HG03469 (cell line): ENCODE data around the gene GOLGB1.
"Not testable (repeated sequence)": the region's sequence is repeated elsewhere in the genome, so short reads cannot be mapped to it uniquely, and the experiment has no call there.

Experiments
- ATAC-seq: cut with Tn5 transposase; IDR thresholded peaks from one replicate; pipeline ENCODE4 v1.9.1; 2021; ENCODE audit warnings: mild to moderate bottlenecking, moderate library complexity, moderate number of reproducible peaks; ENCODE audit not compliant: unreplicated experiment

GOLGB1 gene

GRCh38 chr3:121748680-121749275, 763 bp downstream of the GOLGB1 start:
- no peak for ATAC-seq

GRCh38 chr3:121747976-121748375, 1.6 kb downstream of the GOLGB1 start:
- ATAC-seq = no peak

- ATAC-seq = not testable (repeated sequence)
Observed at GRCh38 chr3:121743106-121743505, 6.4 kb downstream of the GOLGB1 start.

- no peak for ATAC-seq
Observed at GRCh38 chr3:121740896-121741295, 8.6 kb downstream of the GOLGB1 start.

GRCh38 chr3:121739902-121740301, 9.6 kb downstream of the GOLGB1 start:
- ATAC-seq = no peak

GRCh38 chr3:121737644-121738043, 11.9 kb downstream of the GOLGB1 start:
- ATAC-seq = no peak

- no peak for ATAC-seq
Observed at GRCh38 chr3:121736112-121736511, 13.4 kb downstream of the GOLGB1 start.

GRCh38 chr3:121735047-121735696, 14.4 kb downstream of the GOLGB1 start:
- peak; percentile 98 for ATAC-seq

- no peak for ATAC-seq
Observed at GRCh38 chr3:121730940-121731687, 18.4 kb downstream of the GOLGB1 start.

- ATAC-seq = peak; percentile 91
Observed at GRCh38 chr3:121724130-121724529, 25.4 kb downstream of the GOLGB1 start.

- no peak for ATAC-seq
Observed at GRCh38 chr3:121723485-121723884, 26.1 kb downstream of the GOLGB1 start.

- ATAC-seq = no peak
Observed at GRCh38 chr3:121722411-121722810, 27.1 kb downstream of the GOLGB1 start.

- ATAC-seq = no peak
Observed at GRCh38 chr3:121720163-121720562, 29.4 kb downstream of the GOLGB1 start.

GRCh38 chr3:121719423-121719822, 30.1 kb downstream of the GOLGB1 start:
- no peak for ATAC-seq

GRCh38 chr3:121718205-121718846, 31.2 kb downstream of the GOLGB1 start:
- no peak for ATAC-seq

- no peak for ATAC-seq
Observed at GRCh38 chr3:121710347-121710746, 39.2 kb downstream of the GOLGB1 start.

- no peak for ATAC-seq
Observed at GRCh38 chr3:121707531-121708273, 41.8 kb downstream of the GOLGB1 start.

GRCh38 chr3:121705541-121705940, 44.0 kb downstream of the GOLGB1 start:
- no peak for ATAC-seq

GRCh38 chr3:121703973-121704372, 45.6 kb downstream of the GOLGB1 start:
- ATAC-seq = no peak

- ATAC-seq = no peak
Observed at GRCh38 chr3:121698901-121699300, 50.6 kb downstream of the GOLGB1 start.

GRCh38 chr3:121698476-121698875, 51.1 kb downstream of the GOLGB1 start:
- ATAC-seq = no peak
